Measurements from ENCODE around the gene ADAMTSL1.

Gene ADAMTSL1

GRCh38 chr9:18477121-18477660 is 3.2 kb downstream of the ADAMTSL1 start:
- Histone ChIP-seq H3K27ac (replicated peaks) (no peak overlapping the region), H3K27me3 (ENCODE audit: insufficient read depth, poor library complexity, severe bottlenecking) (no peaks in the 10 kb centered on the region), H3K4me3 (replicated peaks; ENCODE audit: insufficient read depth, low read length) (no peak overlapping the region)
- DNase-seq (ENCODE audit: low read depth in 1 of 2, low spot score in 1 of 2), result no peak
- TF ChIP-seq REST (IDR thresholded peaks at IDR 0.05; ENCODE audit: insufficient replicate concordance, low read depth), result no peak
- no peak for TF ChIP-seq SPI1 (IDR thresholded peaks at IDR 0.05; ENCODE audit: borderline replicate concordance, low read depth)
- no peak for TF ChIP-seq POLR2AphosphoS5 (IDR thresholded peaks at IDR 0.05; ENCODE audit: low read depth)
- TF ChIP-seq CTCF (IDR thresholded peaks at IDR 0.05; ENCODE audit: insufficient read depth, low read length), result no peak
- no peak for TF ChIP-seq GABPA (IDR thresholded peaks at IDR 0.05; ENCODE audit: low read depth)

- no peak overlapping the region for H3K4me3 ChIP-seq (replicated peaks; ENCODE audit: insufficient read depth, low read length)
- no peaks in the 10 kb centered on the region for H3K27me3 ChIP-seq (ENCODE audit: insufficient read depth, poor library complexity, severe bottlenecking)
- TF ChIP-seq SPI1 (IDR thresholded peaks at IDR 0.05; ENCODE audit: borderline replicate concordance, low read depth), result no peak
- no peak for TF ChIP-seq GABPA (IDR thresholded peaks at IDR 0.05; ENCODE audit: low read depth)
- TF ChIP-seq CTCF (IDR thresholded peaks at IDR 0.05; ENCODE audit: insufficient read depth, low read length), result no peak
- H3K27ac ChIP-seq (replicated peaks), result no peak overlapping the region
- DNase-seq (ENCODE audit: low read depth in 1 of 2, low spot score in 1 of 2), result no peak
Measured at GRCh38 chr9:18477719-18478118, 3.8 kb downstream of the ADAMTSL1 start.

GRCh38 chr9:18478501-18479361 is 4.8 kb downstream of the ADAMTSL1 start:
- no peak for DNase-seq (ENCODE audit: low read depth in 1 of 2, low spot score in 1 of 2)
- H3K27ac ChIP-seq (replicated peaks), result no peak overlapping the region

More at GRCh38 chr9:18478501-18479361, 4.8 kb downstream of the ADAMTSL1 start:
- Histone ChIP-seq H3K4me3 (replicated peaks; ENCODE audit: insufficient read depth, low read length) (no peak overlapping the region), H3K27me3 (ENCODE audit: insufficient read depth, poor library complexity, severe bottlenecking) (no peaks in the 10 kb centered on the region)
- TF ChIP-seq GABPA (IDR thresholded peaks at IDR 0.05; ENCODE audit: low read depth) (no peak), POLR2AphosphoS5 (IDR thresholded peaks at IDR 0.05; ENCODE audit: low read depth) (no peak), CTCF (IDR thresholded peaks at IDR 0.05; ENCODE audit: insufficient read depth, low read length) (no peak), SPI1 (IDR thresholded peaks at IDR 0.05; ENCODE audit: borderline replicate concordance, low read depth) (no peak), REST (IDR thresholded peaks at IDR 0.05; ENCODE audit: insufficient replicate concordance, low read depth) (no peak)

Measured in HL-60 (cell line).